CD4-positive, alpha-beta T cell treated with Interleukin-15 for 1 hour (primary cell): Measurements from ENCODE around the gene WFDC2.

Source experiments
- DNase-seq: peaks from one replicate; pipeline ENCODE4 v3.0.0-alpha.2; 2020

WFDC2 gene

GRCh38 chr20:45501600-45501999 is 32.0 kb downstream of the WFDC2 start:
- no peak for DNase-seq

GRCh38 chr20:45502561-45502960 is 33.0 kb downstream of the WFDC2 start:
- no peak for DNase-seq

GRCh38 chr20:45503403-45503802 is 33.9 kb downstream of the WFDC2 start:
- DNase-seq: no peak

- DNase-seq: no peak
These were observed 36.8 kb downstream of the WFDC2 start for GRCh38 chr20:45506398-45506797.

- no peak for DNase-seq
These were observed 37.7 kb downstream of the WFDC2 start for GRCh38 chr20:45507011-45507820.

- DNase-seq: no peak
These were observed 38.7 kb downstream of the WFDC2 start for GRCh38 chr20:45508068-45508886.

- no peak for DNase-seq
These were observed 39.5 kb downstream of the WFDC2 start for GRCh38 chr20:45509091-45509490.

GRCh38 chr20:45510242-45510862 is 40.8 kb downstream of the WFDC2 start:
- no peak for DNase-seq

GRCh38 chr20:45515147-45515913 is 45.8 kb downstream of the WFDC2 start, which contains the start of gene SPINT3:
TSS of gene SPINT3 (minus strand) at chr20:45515622. CDS start at chr20:45515608, 14 bp downstream.
- DNase-seq: no peak

GRCh38 chr20:45518282-45518681 is 48.7 kb downstream of the WFDC2 start:
- no peak for DNase-seq

GRCh38 chr20:45523821-45524220 is 54.3 kb downstream of the WFDC2 start:
- no peak for DNase-seq

GRCh38 chr20:45527294-45527693 is 57.7 kb downstream of the WFDC2 start:
- DNase-seq: no peak
